H1 (cell line): Measurements from ENCODE around the gene KLHL26. TPM values are rescaled to one million over a fixed set of nuclear protein-coding genes. Genes with fewer than 3 reads are reported as not detected.

Experiments
- CTCF ChIA-PET: fragments of 300-600 bp; sonication (Branson Sonifier 250); formaldehyde crosslinking; loops from one replicate; lab custom pipeline; 2021; ENCODE audit not compliant: partially characterized antibody; lab: Charles Lee
- POLR2A ChIA-PET: fragments of 300-600 bp; sonication (Branson Sonifier 250); formaldehyde crosslinking; loops from one replicate; lab custom pipeline; 2021; ENCODE audit warnings: inconsistent platforms; ENCODE audit not compliant: partially characterized antibody; lab: Charles Lee
- DNase-seq, 2 experiments: peaks; one replicate each; pipeline versions ENCODE4 v3.0.0 to v3.0.0-alpha.2; 2010 to 2022; ENCODE audit warnings: low spot score in 2 of 2, low read depth in 1 of 2, mixed read lengths in 1 of 2
- FAIRE-seq: peaks from 2 replicates; lab custom pipeline; 2011; peaks lifted over from hg19 to GRCh38; lab: Jason Lieb, UNC
- H2AFZ ChIP-seq: 2 replicates; pipeline ENCODE4 v1.8.1; 2012; ENCODE audit warnings: low read length, inconsistent platforms
- H2AK5ac ChIP-seq: 2 replicates; pipeline ENCODE4 v1.6.1; 2013; ENCODE audit warnings: low read depth, low read length
- H2BK120ac ChIP-seq: replicated peaks from 2 replicates; pipeline ENCODE3; 2013; ENCODE audit warnings: low read depth, low read length, inconsistent platforms
- H2BK12ac ChIP-seq: 2 replicates; pipeline ENCODE4 v1.6.1; 2013; ENCODE audit warnings: low read depth, low read length
- H2BK15ac ChIP-seq: 2 replicates; pipeline ENCODE4 v1.6.1; 2013; ENCODE audit warnings: low read length
- H2BK20ac ChIP-seq: 2 replicates; pipeline ENCODE4 v1.6.1; 2013; ENCODE audit warnings: low read length
- H2BK5ac ChIP-seq: 2 replicates; pipeline ENCODE4 v1.6.1; 2013; ENCODE audit warnings: low read depth, low read length
- H3K14ac ChIP-seq: 2 replicates; pipeline ENCODE4 v1.6.1; 2013; ENCODE audit warnings: inconsistent platforms; ENCODE audit not compliant: insufficient read length
- H3K18ac ChIP-seq: 2 replicates; pipeline ENCODE4 v1.6.1; 2013; ENCODE audit warnings: low read length; ENCODE audit errors: extremely low read depth
- H3K23ac ChIP-seq: 2 replicates; pipeline ENCODE4 v1.6.1; 2013; ENCODE audit warnings: inconsistent platforms; ENCODE audit not compliant: insufficient read length
- H3K23me2 ChIP-seq: 2 replicates; pipeline ENCODE4 v1.6.1; 2013; ENCODE audit warnings: low read depth, low read length
- H3K27ac ChIP-seq: 2 replicates; pipeline ENCODE4 v1.6.1; 2011; ENCODE audit warnings: low read depth, low read length, inconsistent platforms
- H3K27me3 ChIP-seq, 4 experiments: replicated peaks in 1 of 4; 1 replicate in 1 of 4; 2 replicates in 3 of 4; pipeline versions ENCODE4 v1.6.1 to v1.8.1; 2011 to 2013; ENCODE audit warnings: low read length in 3 of 4, mild to moderate bottlenecking in 3 of 4, inconsistent platforms in 2 of 4, mixed read lengths in 2 of 4, moderate library complexity in 1 of 4; ENCODE audit not compliant: control insufficient read depth in 3 of 4, insufficient read depth in 3 of 4; ENCODE audit errors: extremely low read depth in 1 of 4
- H3K36me3 ChIP-seq, 4 experiments: 2 replicates each; pipeline versions ENCODE4 v1.6.1 to v1.8.1; 2011 to 2013; ENCODE audit warnings: mild to moderate bottlenecking in 4 of 4, low read length in 3 of 4, moderate library complexity in 2 of 4, control low read depth in 1 of 4, inconsistent platforms in 1 of 4; ENCODE audit not compliant: insufficient read depth in 4 of 4, control insufficient read depth in 2 of 4
- H3K4ac ChIP-seq: replicated peaks from 2 replicates; pipeline ENCODE3; 2013; ENCODE audit warnings: low read length, low read depth, mixed read lengths, inconsistent platforms; ENCODE audit not compliant: insufficient read length
- H3K4me1 ChIP-seq, 4 experiments: replicated peaks in 1 of 4; 1 replicate in 1 of 4; 2 replicates in 3 of 4; pipeline versions ENCODE4 v1.6.1 to v1.8.1; 2011 to 2013; ENCODE audit warnings: low read length in 3 of 4, inconsistent platforms in 2 of 4, mixed read lengths in 1 of 4; ENCODE audit not compliant: insufficient read depth in 4 of 4, control insufficient read depth in 3 of 4
- H3K4me2 ChIP-seq, 2 experiments: 2 replicates each; pipeline versions ENCODE4 v1.6.1 to v1.8.1; 2011 to 2013; ENCODE audit warnings: low read depth in 2 of 2, low read length in 2 of 2, control low read depth in 1 of 2, inconsistent platforms in 1 of 2, mild to moderate bottlenecking in 1 of 2; ENCODE audit not compliant: insufficient read depth in 1 of 2
- H3K4me3 ChIP-seq, 4 experiments: fragments of 200-600, 300-600 bp in 1 of 4; sonication (generic), shearing (Covaris generic), sonication (Bioruptor Twin) in 1 of 4; 2 replicates each; pipeline versions ENCODE4 v1.5.1 to v1.8.1; 2011 to 2016; ENCODE audit warnings: low read length in 4 of 4, low read depth in 3 of 4, control low read depth in 2 of 4, inconsistent platforms in 2 of 4, mild to moderate bottlenecking in 2 of 4, mixed read lengths in 1 of 4, moderate library complexity in 1 of 4; ENCODE audit not compliant: insufficient read depth in 2 of 4; ENCODE audit errors: extremely low read depth in 1 of 4
- H3K56ac ChIP-seq: replicated peaks from 2 replicates; pipeline ENCODE3; 2013; ENCODE audit warnings: low read depth, mild to moderate bottlenecking, mixed read lengths, low read length, inconsistent platforms; ENCODE audit not compliant: insufficient read length
- H3K79me1 ChIP-seq: 2 replicates; pipeline ENCODE4 v1.6.1; 2013; ENCODE audit warnings: low read depth, low read length, control low read depth
- H3K79me2 ChIP-seq, 2 experiments: 2 replicates each; pipeline versions ENCODE4 v1.6.1 to v1.8.1; 2012 to 2013; ENCODE audit warnings: low read length in 2 of 2, mild to moderate bottlenecking in 2 of 2, inconsistent platforms in 1 of 2; ENCODE audit not compliant: insufficient read depth in 2 of 2, control insufficient read depth in 1 of 2
- H3K9ac ChIP-seq, 4 experiments: replicated peaks in 1 of 4; 1 replicate in 1 of 4; 2 replicates in 3 of 4; pipeline versions ENCODE4 v1.6.1 to v1.8.1; 2011 to 2013; ENCODE audit warnings: low read depth in 3 of 4, low read length in 3 of 4, control low read depth in 2 of 4, mild to moderate bottlenecking in 2 of 4, moderate library complexity in 2 of 4, inconsistent platforms in 1 of 4; ENCODE audit errors: extremely low read depth in 1 of 4
- H3K9me3 ChIP-seq, 2 experiments: 2 replicates each; pipeline versions ENCODE4 v1.6.1 to v1.8.1; 2012 to 2013; ENCODE audit warnings: mild to moderate bottlenecking in 2 of 2, moderate library complexity in 2 of 2, control low read depth in 1 of 2, inconsistent platforms in 1 of 2, low read depth in 1 of 2, low read length in 1 of 2, mixed read lengths in 1 of 2; ENCODE audit not compliant: insufficient read depth in 2 of 2
- H4K20me1 ChIP-seq, 2 experiments: replicated peaks in 1 of 2; 2 replicates each; pipeline versions ENCODE3 to v1.8.1; 2011 to 2013; ENCODE audit warnings: inconsistent platforms in 2 of 2, low read length in 2 of 2, mild to moderate bottlenecking in 1 of 2; ENCODE audit not compliant: insufficient read depth in 2 of 2, control insufficient read depth in 1 of 2
- H4K5ac ChIP-seq: 2 replicates; pipeline ENCODE4 v1.6.1; 2013; ENCODE audit warnings: low read length, low read depth, mixed read lengths, inconsistent platforms; ENCODE audit not compliant: insufficient read length
- H4K8ac ChIP-seq: 2 replicates; pipeline ENCODE4 v1.8.0; 2013; ENCODE audit warnings: mild to moderate bottlenecking, moderate library complexity, low read length, inconsistent platforms; ENCODE audit not compliant: insufficient read depth; ENCODE audit errors: extremely low read depth
- H4K91ac ChIP-seq: replicated peaks from 2 replicates; pipeline ENCODE3; 2013; ENCODE audit warnings: low read length, mixed read lengths, inconsistent platforms; ENCODE audit not compliant: insufficient read length
- BCL11A ChIP-seq, 2 experiments: IDR thresholded peaks; one replicate each; pipeline ENCODE4 v1.6.1; 2011; ENCODE audit warnings: low read depth in 2 of 2, low read length in 2 of 2, mild to moderate bottlenecking in 2 of 2
- CBX5 ChIP-seq: fragments of 300-800, 300-1000 bp; sonication (generic); IDR thresholded peaks from 2 replicates; pipeline ENCODE4 v1.7.1; 2016; ENCODE audit warnings: antibody characterized with exemption, low read length, low read depth
- CREB1 ChIP-seq: IDR thresholded peaks from 2 replicates; pipeline ENCODE4 v1.6.1; 2012; ENCODE audit warnings: inconsistent platforms
- HDAC6 ChIP-seq: IDR thresholded peaks from one replicate; pipeline ENCODE4 v1.7.1; 2012; ENCODE audit warnings: low read depth, mild to moderate bottlenecking, inconsistent platforms, low read length, moderate library complexity
- NRF1 ChIP-seq: IDR thresholded peaks from 2 replicates; pipeline ENCODE4 v1.6.1; 2011; ENCODE audit warnings: mild to moderate bottlenecking, low read depth, low read length, improper control_type of control experiment
- POLR2A ChIP-seq, 2 experiments: IDR thresholded peaks; 1 replicate in 1 of 2; 2 replicates in 1 of 2; pipeline ENCODE4 v1.6.1; 2011; ENCODE audit warnings: low read depth in 2 of 2, low read length in 2 of 2, mild to moderate bottlenecking in 2 of 2; ENCODE audit errors: control extremely low read depth in 1 of 2
- SP1 ChIP-seq: IDR thresholded peaks from 2 replicates; pipeline ENCODE4 v1.6.1; 2011; ENCODE audit warnings: low read depth, low read length
- SRF ChIP-seq: IDR thresholded peaks from 2 replicates; pipeline ENCODE4 v1.6.1; 2011; ENCODE audit warnings: mild to moderate bottlenecking, low read depth, low read length, moderate library complexity
- SUZ12 ChIP-seq: fragments of 200-600 bp; sonication (generic); IDR thresholded peaks from 2 replicates; pipeline ENCODE4 v1.6.1; 2012; ENCODE audit warnings: mild to moderate bottlenecking, inconsistent platforms, low read length, moderate library complexity, mixed read lengths
- TBP ChIP-seq: IDR thresholded peaks from 2 replicates; pipeline ENCODE4 v1.6.1; 2011; ENCODE audit warnings: low read depth, low read length, improper control_type of control experiment
- WGBS, 2 experiments: shearing (Covaris generic) in 1 of 2; methylation state at CpG; one replicate each; pipeline versions ENCODE4 v1.1.6 to v1.1.7; 2013 to 2015; ENCODE audit warnings: low lambda C conversion rate in 2 of 2, mixed read lengths in 2 of 2, inconsistent platforms in 1 of 2, low coverage in 1 of 2, missing lambda C conversion rate in 1 of 2; ENCODE audit not compliant: insufficient replicate concordance in 2 of 2, insufficient coverage in 1 of 2, insufficient read length in 1 of 2; ENCODE audit errors: extremely low coverage in 1 of 2, missing lambda C conversion rate in 1 of 2; 5-methylcytosine and 5-hydroxymethylcytosine counted together
- polyA plus RNA-seq, 7 experiments: library from polyadenylated mRNA; depleted of rRNA in 3 of 7; stranded (reverse) in 5 of 7; unstranded in 2 of 7; fragments of >200 nt in 5 of 7; fragments of 200-250 nt in 2 of 7; gene quantifications; 1 replicate in 5 of 7; 2 replicates in 1 of 7; 4 replicates in 1 of 7; pipeline versions ENCODE4 v1.2.1 to v1.2.3, GENCODE V29; 2011 to 2013; ENCODE audit warnings: missing spikeins in 2 of 7, mixed read lengths in 2 of 7
- total RNA-seq: library from RNA; stranded (reverse); fragmentation: NEBNext Ultra II Directional; extraction: Animal tissue kit (Norgen Biotek cat#: 25700); gene quantifications from 2 replicates; pipeline ENCODE4 v1.2.1, GENCODE V29; 2021

Gene KLHL26
- total and polyA plus RNA-seq, 2 of the 8 experiments (the other 6 are each of a cell fraction or from before 2014, with no cell fraction given) = 2.2 to 8.8 TPM

- no peak for FAIRE-seq
- no peak overlapping the region for H4K91ac ChIP-seq
- H4K20me1 ChIP-seq = peaks cover 0 to 8% of the 10 kb centered on the region in 2 experiments
- POLR2A ChIA-PET = no interaction called here
- H3K79me1 ChIP-seq = no peaks in the 10 kb centered on the region
- no peak overlapping the region for H3K18ac ChIP-seq
- no peaks in the 10 kb centered on the region for H3K23me2 ChIP-seq
- H2AK5ac ChIP-seq = no peak overlapping the region
- H3K4me3 ChIP-seq = no peak overlapping the region
- TF ChIP-seq TBP (no peak), HDAC6 (no peak), SUZ12 (no peak), SRF (no peak), CBX5 (no peak), CREB1 (no peak), NRF1 (no peak), BCL11A (IDR thresholded peaks at IDR 0.05; ENCODE audit: low read depth in 2 of 2, low read length in 2 of 2) (no peak), SP1 (no peak), POLR2A (IDR thresholded peaks at IDR 0.05; ENCODE audit: control extremely low read depth in 1 of 2, low read depth in 2 of 2, low read length in 2 of 2) (no peak)
- TF ChIP-seq, all 59 proteins: peak for 0
- 96% methylated on average over 17 of the region's 38 CpGs; no CpG with 5 or more reads in 1 of the 2 experiments for WGBS, 2 experiments
- no peak for DNase-seq
- no peak overlapping the region for H3K56ac ChIP-seq
- no peak overlapping the region for H4K8ac ChIP-seq
- no peak overlapping the region for H2BK15ac ChIP-seq
- H3K4me1 ChIP-seq = peaks cover 0 to 5% (median under 1%) of the 10 kb centered on the region in 4 experiments; a peak in 4 of 7 replicates
- H3K4me2 ChIP-seq = no peak overlapping the region
- H3K27me3 ChIP-seq = no peaks in the 10 kb centered on the region
- H2AFZ ChIP-seq = no peak overlapping the region
- no peak overlapping the region for H3K14ac ChIP-seq
- H2BK120ac ChIP-seq = no peak overlapping the region
- H2BK5ac ChIP-seq = no peak overlapping the region
- H4K5ac ChIP-seq = no peak overlapping the region
- no peak overlapping the region for H2BK12ac ChIP-seq
- H3K79me2 ChIP-seq = no peaks in the 10 kb centered on the region
- H3K36me3 ChIP-seq = peaks cover 0 to 17% (median 2%) of the 10 kb centered on the region in 4 experiments; a peak in 4 of 8 replicates
- H3K9me3 ChIP-seq = no peaks in the 10 kb centered on the region
- no peak overlapping the region for H3K9ac ChIP-seq
- CTCF ChIA-PET = interaction anchor here (0.9 kb wide), 1 partner anchor 198 kb away, joined by 3 read pairs; no protein-coding TSS in a partner anchor
- H2BK20ac ChIP-seq = no peak overlapping the region
- no peak overlapping the region for H3K27ac ChIP-seq
- no peak overlapping the region for H3K4ac ChIP-seq
- H3K23ac ChIP-seq = no peak overlapping the region
These were observed 31.4 kb downstream of the KLHL26 start for GRCh38 chr19:18668252-18668631.
